Activated CD4-positive, CD25-positive, alpha-beta regulatory T cell (primary cell): ENCODE measurements around the gene EPM2AIP1.
"Not testable (repeated sequence)": the region's sequence is repeated elsewhere in the genome, so short reads cannot be mapped to it uniquely, and the experiment has no call there.

Experiments
- DNase-seq, 4 experiments: peaks; one replicate each; lab custom pipeline; 2025; lab: John Stamatoyannopoulos, UW

Gene EPM2AIP1

GRCh38 chr3:36992806-36993325 lies at the start of gene EPM2AIP1:
EPM2AIP1 (minus strand) TSS chr3:36993131; CDS start chr3:36993077, 54 bp downstream.
- DNase-seq: no peak

- not testable (repeated sequence) for DNase-seq
These were observed 49.8 kb upstream of the EPM2AIP1 start for GRCh38 chr3:37042712-37043111.

GRCh38 chr3:37041546-37042195 lies 48.7 kb upstream of the EPM2AIP1 start:
- no peak for DNase-seq

- no peak for DNase-seq
These were observed 47.3 kb upstream of the EPM2AIP1 start for GRCh38 chr3:37040231-37040630.

- no peak for DNase-seq
These were observed 46.4 kb upstream of the EPM2AIP1 start for GRCh38 chr3:37039161-37039846.

GRCh38 chr3:37037352-37037751 lies 44.4 kb upstream of the EPM2AIP1 start:
- DNase-seq: no peak

- DNase-seq: no peak
These were observed 40.0 kb upstream of the EPM2AIP1 start for GRCh38 chr3:37032961-37033360.

GRCh38 chr3:37031096-37031682 lies 38.3 kb upstream of the EPM2AIP1 start:
- DNase-seq: no peak

- DNase-seq: no peak
These were observed 37.7 kb upstream of the EPM2AIP1 start for GRCh38 chr3:37030588-37030987.

- DNase-seq: no peak
These were observed 36.7 kb upstream of the EPM2AIP1 start for GRCh38 chr3:37029516-37030163.

- DNase-seq: no peak
These were observed 36.2 kb upstream of the EPM2AIP1 start for GRCh38 chr3:37029111-37029510.

- no peak for DNase-seq
These were observed 35.4 kb upstream of the EPM2AIP1 start for GRCh38 chr3:37028329-37028728.

- no peak for DNase-seq
These were observed 33.9 kb upstream of the EPM2AIP1 start for GRCh38 chr3:37026851-37027250.

GRCh38 chr3:37025561-37026335 lies 32.8 kb upstream of the EPM2AIP1 start:
- no peak for DNase-seq

GRCh38 chr3:37024820-37025405 lies 32.0 kb upstream of the EPM2AIP1 start:
- no peak for DNase-seq

- DNase-seq: no peak
These were observed 31.2 kb upstream of the EPM2AIP1 start for GRCh38 chr3:37024092-37024491.

- DNase-seq: no peak
These were observed 24.8 kb upstream of the EPM2AIP1 start for GRCh38 chr3:37017683-37018082.

- DNase-seq: no peak
These were observed 24.0 kb upstream of the EPM2AIP1 start for GRCh38 chr3:37016903-37017302.

GRCh38 chr3:37015642-37016041 lies 22.7 kb upstream of the EPM2AIP1 start:
- DNase-seq: no peak

GRCh38 chr3:37014620-37015019 lies 21.7 kb upstream of the EPM2AIP1 start:
- no peak for DNase-seq
